Sigmoid colon (tissue), 7 donors: Measurements from ENCODE around the gene EPHA7. TPM values are rescaled to one million over a fixed set of nuclear protein-coding genes. Genes with fewer than 3 reads are reported as not detected.

Experiments
- DNase-seq: peaks from one replicate; pipeline ENCODE4 v3.0.0-alpha.2; 2019
- H3K27ac ChIP-seq, 4 donors: fragments of 200-600 bp; sonication (generic); one replicate each; pipeline ENCODE4 v1.5.1; 2016 to 2019; ENCODE audit warnings: mild to moderate bottlenecking in 1 of 4
- H3K27me3 ChIP-seq, 3 donors: fragments of 200-600 bp; sonication (generic); one replicate each; pipeline ENCODE4 v1.5.1; 2019; ENCODE audit warnings: mild to moderate bottlenecking in 1 of 3
- H3K36me3 ChIP-seq, 4 donors: fragments of 200-600 bp; sonication (generic); one replicate each; pipeline ENCODE4 v1.5.1; 2016 to 2019
- H3K4me1 ChIP-seq, 4 donors: fragments of 200-600 bp; sonication (generic); one replicate each; pipeline ENCODE4 v1.5.1; 2017 to 2019
- H3K4me3 ChIP-seq, 4 donors: fragments of 200-600 bp; sonication (generic); one replicate each; pipeline ENCODE4 v1.5.1; 2017 to 2019; ENCODE audit warnings: mild to moderate bottlenecking in 2 of 4, moderate library complexity in 1 of 4
- H3K9me3 ChIP-seq, 4 donors: fragments of 200-600 bp in 3 of 4; sonication (generic) in 3 of 4; one replicate each; pipeline versions ENCODE4 v1.5.1 to v1.6.1; 2013 to 2019
- CTCF ChIP-seq, 4 experiments: fragments of 450-650 bp in 3 of 4; fragments of 200-600 bp in 1 of 4; IDR thresholded peaks; one replicate each; pipeline ENCODE4 v1.5.1; 2016 to 2019; ENCODE audit warnings: antibody characterized with exemption in 4 of 4, mild to moderate bottlenecking in 3 of 4, moderate library complexity in 2 of 4
- EP300 ChIP-seq, 4 donors: sonication (generic); formaldehyde crosslinking; IDR thresholded peaks; one replicate each; pipeline ENCODE4 v1.6.1; 2017; ENCODE audit warnings: antibody characterized with exemption in 4 of 4
- POLR2A ChIP-seq, 2 donors: fragments of 450-650 bp; IDR thresholded peaks; one replicate each; pipeline ENCODE4 v1.6.1; 2016; ENCODE audit warnings: antibody characterized with exemption in 2 of 2, mild to moderate bottlenecking in 2 of 2, moderate library complexity in 2 of 2
- POLR2AphosphoS5 ChIP-seq, 4 donors: sonication (generic); formaldehyde crosslinking; IDR thresholded peaks; one replicate each; pipeline ENCODE4 v1.6.1; 2017; ENCODE audit warnings: antibody characterized with exemption in 4 of 4
- WGBS, 2 donors: extraction: QIAGEN DNeasy Blood & Tissue Kit; methylation state at CpG; one replicate each; pipeline ENCODE4 v1.1.7; 2013; 5-methylcytosine and 5-hydroxymethylcytosine counted together
- intact Hi-C: fragments of 100-400 bp; cut with DNase I; formaldehyde crosslinking; loops from one replicate; pipeline ENCODE4 v1.15.1; 2023
- polyA plus RNA-seq, 3 donors: library from polyadenylated mRNA; stranded (reverse); fragments of 200-250 nt; gene quantifications; one replicate each; pipeline ENCODE4 v1.2.3, GENCODE V29; 2013
- total RNA-seq, 4 donors: library from RNA; depleted of rRNA; stranded (reverse); fragments of >200 nt; gene quantifications; one replicate each; pipeline ENCODE4 v1.1.0, GENCODE V29; 2016
- donor health status: healthy with polysubstance abuse.
- donor health status: Bipolar disorder and iron deficiency.
- donor health status: healthy.

Gene EPHA7
- total and polyA plus RNA-seq, 7 donors: 1.2 to 134 (median 70.3) TPM; not detected in 1

GRCh38 chr6:93416571-93417420, 2.6 kb downstream of the EPHA7 start:
- WGBS, 2 donors: 2% methylated on average over 77 of the region's 77 CpGs
- peak overlapping the region; percentile 80 to 89 (median 82) for H3K27ac ChIP-seq

GRCh38 chr6:93413190-93413589, 6.2 kb downstream of the EPHA7 start:
- Histone ChIP-seq H3K27me3 (peaks cover 3 to 16% (median 8%) of the 10 kb centered on the region in 3 donors), H3K36me3 (peaks cover 0 to 42% (median 2%) of the 10 kb centered on the region in 4 donors), H3K4me3 (peak overlapping the region in 1 of 4 donors; percentile 84), H3K4me1 (peaks cover 0 to 42% (median 13%) of the 10 kb centered on the region in 4 donors), H3K9me3 (no peaks in the 10 kb centered on the region), H3K27ac (no peak overlapping the region)
- TF ChIP-seq CTCF (IDR thresholded peaks at IDR 0.05) (no peak), POLR2A (IDR thresholded peaks at IDR 0.05) (no peak), EP300 (IDR thresholded peaks at IDR 0.05) (no peak), POLR2AphosphoS5 (IDR thresholded peaks at IDR 0.05) (no peak)
- intact Hi-C loops: loop anchor here (10.0 kb wide), 1 partner anchor 138 kb away; no protein-coding TSS in a partner anchor
- no peak for DNase-seq

More at GRCh38 chr6:93416571-93417420, 2.6 kb downstream of the EPHA7 start:
- no peak for TF ChIP-seq POLR2A (IDR thresholded peaks at IDR 0.05)
- TF ChIP-seq POLR2AphosphoS5 (IDR thresholded peaks at IDR 0.05): peak in 2 of 4 donors; percentile 30 to 33
- Histone ChIP-seq H3K27me3 (peaks cover 3 to 22% (median 8%) of the 10 kb centered on the region in 3 donors), H3K4me1 (peaks cover 0 to 21% (median 12%) of the 10 kb centered on the region in 4 donors), H3K4me3 (peak overlapping the region; percentile 55 to 84 (median 68)), H3K9me3 (no peaks in the 10 kb centered on the region), H3K36me3 (peaks cover 0 to 8% (median 0%) of the 10 kb centered on the region in 4 donors)
- DNase-seq: peak; percentile 70
- intact Hi-C loops: loop anchor here (5.0 to 10.0 kb wide), 2 partner anchors 142 to 151 kb away; no protein-coding TSS in a partner anchor

DNA sequence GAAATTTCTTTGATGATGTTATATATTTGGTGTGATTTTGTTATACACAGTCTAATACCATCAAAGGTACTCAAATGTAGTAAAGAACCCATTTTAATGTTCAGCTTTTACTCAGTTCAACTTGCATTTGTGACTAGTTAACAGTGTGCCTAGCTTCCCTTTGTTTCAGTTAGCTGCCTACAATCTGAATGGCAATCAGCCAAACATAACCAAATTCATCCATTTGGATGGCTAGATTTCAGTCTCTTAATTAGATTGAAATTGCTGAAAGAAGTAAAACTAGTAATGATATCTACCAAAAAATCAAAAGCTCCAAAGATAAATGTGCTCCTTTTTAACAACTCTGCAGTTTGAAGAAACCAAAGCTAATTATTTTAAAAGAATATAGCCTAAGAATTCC, 6.9 kb downstream of the EPHA7 start:
- intact Hi-C loops: loop anchor here (10.0 kb wide), 1 partner anchor 138 kb away; no protein-coding TSS in a partner anchor
- Histone ChIP-seq H3K9me3 (no peaks in the 10 kb centered on the region), H3K36me3 (peaks cover 0 to 48% (median 2%) of the 10 kb centered on the region in 4 donors), H3K4me3 (no peak overlapping the region), H3K4me1 (peaks cover 0 to 43% (median 11%) of the 10 kb centered on the region in 4 donors), H3K27ac (no peak overlapping the region), H3K27me3 (peaks cover 3 to 13% (median 8%) of the 10 kb centered on the region in 3 donors)
- DNase-seq: no peak
- TF ChIP-seq CTCF (IDR thresholded peaks at IDR 0.05) (no peak), POLR2AphosphoS5 (IDR thresholded peaks at IDR 0.05) (no peak), EP300 (IDR thresholded peaks at IDR 0.05) (no peak), POLR2A (IDR thresholded peaks at IDR 0.05) (no peak)

DNA sequence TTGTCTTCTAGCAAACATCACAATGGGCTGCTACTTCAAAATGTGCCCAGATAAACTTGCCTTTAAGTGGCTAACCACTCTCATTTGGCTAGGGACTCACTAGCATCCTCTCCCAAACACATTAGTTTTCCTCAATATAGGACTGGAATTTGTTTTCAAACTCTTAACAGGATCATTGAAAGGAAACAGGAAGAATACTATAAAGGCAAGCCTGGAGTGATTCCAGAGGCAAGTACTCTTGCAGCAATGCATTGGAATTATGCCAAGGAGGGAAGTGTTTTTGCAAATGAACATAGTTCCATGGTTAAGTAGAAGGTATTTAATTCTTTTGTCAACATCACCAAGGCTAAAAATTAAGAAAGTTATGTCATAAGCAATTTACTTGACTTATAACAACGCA, 12.2 kb downstream of the EPHA7 start:
- Histone ChIP-seq H3K4me1 (peaks cover 0 to 86% (median 6%) of the 10 kb centered on the region in 4 donors), H3K27me3 (no peaks in the 10 kb centered on the region), H3K4me3 (no peak overlapping the region), H3K36me3 (peaks cover 0 to 54% (median 2%) of the 10 kb centered on the region in 4 donors), H3K9me3 (no peaks in the 10 kb centered on the region), H3K27ac (no peak overlapping the region)
- TF ChIP-seq EP300 (IDR thresholded peaks at IDR 0.05): no peak
- TF ChIP-seq POLR2AphosphoS5 (IDR thresholded peaks at IDR 0.05): peak in 1 of 4 donors; percentile 24
- TF ChIP-seq POLR2A (IDR thresholded peaks at IDR 0.05): no peak
- no peak for TF ChIP-seq CTCF (IDR thresholded peaks at IDR 0.05)
- no peak for DNase-seq
- 85% methylated on average over 1 of the region's 1 CpG for WGBS, 2 donors
- intact Hi-C loops: no loop called here

- no peaks in the 10 kb centered on the region for H3K27me3 ChIP-seq
- TF ChIP-seq EP300 (IDR thresholded peaks at IDR 0.05): no peak
- TF ChIP-seq CTCF (IDR thresholded peaks at IDR 0.05): no peak
- no peak for TF ChIP-seq POLR2A (IDR thresholded peaks at IDR 0.05)
- no peak for TF ChIP-seq POLR2AphosphoS5 (IDR thresholded peaks at IDR 0.05)
- H3K4me3 ChIP-seq: no peak overlapping the region
- H3K27ac ChIP-seq: no peak overlapping the region
- H3K36me3 ChIP-seq: peaks cover 0 to 25% (median 0%) of the 10 kb centered on the region in 4 donors
- DNase-seq: no peak
- intact Hi-C loops: no loop called here
- no peaks in the 10 kb centered on the region for H3K9me3 ChIP-seq
- 86 to 97% methylated on average over 3 of the region's 3 CpGs for WGBS, 2 donors
- peaks cover 0 to 90% (median 11%) of the 10 kb centered on the region in 4 donors for H3K4me1 ChIP-seq
Measured at GRCh38 chr6:93403390-93403789, 16.0 kb downstream of the EPHA7 start.
